ENCODE results near the gene KDM4B.

DNA sequence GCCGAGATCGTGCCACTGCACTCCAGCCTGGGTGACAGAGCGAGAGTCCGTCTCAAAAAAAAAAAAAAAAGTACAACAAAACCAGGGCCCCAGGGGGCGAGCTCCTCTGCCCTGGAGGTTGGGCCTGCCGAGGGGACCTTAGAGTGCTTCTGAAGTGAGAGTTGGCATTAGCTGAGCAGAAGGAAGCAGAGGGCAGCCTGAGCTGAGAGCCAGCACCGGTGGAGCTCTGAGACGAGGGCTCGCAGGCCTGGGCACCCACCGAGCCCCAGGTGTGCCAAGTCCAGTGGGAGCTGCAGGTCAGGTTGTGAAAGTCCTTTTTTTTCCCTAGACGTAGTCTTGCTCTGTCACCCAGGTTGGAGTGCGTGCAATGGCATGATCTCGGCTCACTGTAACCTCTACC lies 46.0 kb downstream of the KDM4B start:
- TF ChIP-seq, protein P1, sequence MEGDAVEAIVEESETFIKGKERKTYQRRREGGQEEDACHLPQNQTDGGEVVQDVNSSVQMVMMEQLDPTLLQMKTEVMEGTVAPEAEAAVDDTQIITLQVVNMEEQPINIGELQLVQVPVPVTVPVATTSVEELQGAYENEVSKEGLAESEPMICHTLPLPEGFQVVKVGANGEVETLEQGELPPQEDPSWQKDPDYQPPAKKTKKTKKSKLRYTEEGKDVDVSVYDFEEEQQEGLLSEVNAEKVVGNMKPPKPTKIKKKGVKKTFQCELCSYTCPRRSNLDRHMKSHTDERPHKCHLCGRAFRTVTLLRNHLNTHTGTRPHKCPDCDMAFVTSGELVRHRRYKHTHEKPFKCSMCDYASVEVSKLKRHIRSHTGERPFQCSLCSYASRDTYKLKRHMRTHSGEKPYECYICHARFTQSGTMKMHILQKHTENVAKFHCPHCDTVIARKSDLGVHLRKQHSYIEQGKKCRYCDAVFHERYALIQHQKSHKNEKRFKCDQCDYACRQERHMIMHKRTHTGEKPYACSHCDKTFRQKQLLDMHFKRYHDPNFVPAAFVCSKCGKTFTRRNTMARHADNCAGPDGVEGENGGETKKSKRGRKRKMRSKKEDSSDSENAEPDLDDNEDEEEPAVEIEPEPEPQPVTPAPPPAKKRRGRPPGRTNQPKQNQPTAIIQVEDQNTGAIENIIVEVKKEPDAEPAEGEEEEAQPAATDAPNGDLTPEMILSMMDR (IDR thresholded peaks at IDR 0.05) = no peak
- TF ChIP-seq EZH2 (IDR thresholded peaks at IDR 0.05; ENCODE audit: borderline replicate concordance, insufficient read depth, low read depth, low read length, poor library complexity, severe bottlenecking) = no peak

Data from B cell (primary cell).